MM.1S (cell line): ENCODE measurements around the gene SH3RF3.
A peak's percentile ranks its signal among the peaks of the same experiment; 100 is the strongest.

Experiments used
- DNase-seq: peaks from one replicate; pipeline ENCODE4 v3.0.0-alpha.2; 2015
- H2AFZ ChIP-seq: fragments of 300-600 bp; sonication (generic); 2 replicates; pipeline ENCODE4 v1.6.0; 2016; ENCODE audit warnings: antibody characterized with exemption, low read length
- H3F3A ChIP-seq: fragments of 300-600 bp; sonication (generic); 2 replicates; pipeline ENCODE4 v1.6.1; 2016; ENCODE audit warnings: mild to moderate bottlenecking, antibody characterized with exemption, low read length, moderate library complexity, mixed read lengths; ENCODE audit not compliant: insufficient read depth
- H3K27ac ChIP-seq: fragments of 300-600 bp; sonication (generic); 2 replicates; pipeline ENCODE4 v1.5.1; 2016; ENCODE audit warnings: mild to moderate bottlenecking, low read length
- H3K27me3 ChIP-seq: fragments of 300-600 bp; sonication (generic); replicated peaks from 2 replicates; pipeline ENCODE4 v1.6.0; 2016; ENCODE audit warnings: low read length; ENCODE audit not compliant: insufficient read depth
- H3K36me3 ChIP-seq: fragments of 300-600 bp; sonication (generic); replicated peaks from 2 replicates; pipeline ENCODE4 v1.6.1; 2016; ENCODE audit warnings: mild to moderate bottlenecking, low read length, mixed read lengths; ENCODE audit not compliant: insufficient read depth
- H3K4me1 ChIP-seq: fragments of 300-600 bp; sonication (generic); 2 replicates; pipeline ENCODE4 v1.6.1; 2016; ENCODE audit warnings: low read length, mixed read lengths
- H3K4me2 ChIP-seq: fragments of 300-600 bp; sonication (generic); 2 replicates; pipeline ENCODE4 v1.6.0; 2016; ENCODE audit warnings: low read depth, low read length
- H3K4me3 ChIP-seq: fragments of 300-600 bp; sonication (generic); 2 replicates; pipeline ENCODE4 v1.5.1; 2016; ENCODE audit warnings: low read length, mixed read lengths
- H3K79me2 ChIP-seq: fragments of 300-600 bp; sonication (generic); 2 replicates; pipeline ENCODE4 v1.6.1; 2016; ENCODE audit warnings: mixed run types, low read length, mixed read lengths
- H3K9ac ChIP-seq: fragments of 300-600 bp; sonication (generic); 2 replicates; pipeline ENCODE4 v1.6.1; 2016; ENCODE audit warnings: low read length, mixed read lengths
- H3K9me2 ChIP-seq: fragments of 300-600 bp; sonication (generic); replicated peaks from 2 replicates; pipeline ENCODE4 v1.6.1; 2016; ENCODE audit warnings: mild to moderate bottlenecking, low read length, mixed read lengths; ENCODE audit not compliant: insufficient read depth
- H3K9me3 ChIP-seq: fragments of 300-600 bp; sonication (generic); replicated peaks from 2 replicates; pipeline ENCODE4 v1.6.1; 2016; ENCODE audit warnings: mild to moderate bottlenecking, low read length, mixed read lengths; ENCODE audit not compliant: insufficient read depth
- H4K20me1 ChIP-seq: fragments of 300-600 bp; sonication (generic); 2 replicates; pipeline ENCODE4 v1.6.1; 2016; ENCODE audit warnings: mild to moderate bottlenecking, low read length, moderate library complexity, mixed read lengths; ENCODE audit not compliant: insufficient read depth
- CTCF ChIP-seq: fragments of 300-600 bp; sonication (generic); IDR thresholded peaks from 2 replicates; pipeline ENCODE4 v1.5.1; 2016; ENCODE audit warnings: antibody characterized with exemption, low read length, mixed read lengths
- EZH2 ChIP-seq: fragments of 300-600 bp; sonication (generic); optimal IDR thresholded peaks from 2 replicates; pipeline ENCODE3; 2017; ENCODE audit warnings: low read depth, mild to moderate bottlenecking, antibody characterized with exemption, low read length, mixed read lengths
- EZH2phosphoT487 ChIP-seq: fragments of 300-600 bp; sonication (generic); IDR thresholded peaks from 2 replicates; pipeline ENCODE4 v1.6.1; 2018; ENCODE audit warnings: antibody characterized with exemption, low read length

The SH3RF3 gene

GRCh38 chr2:109254174-109254904 lies 125.3 kb downstream of the SH3RF3 start:
- Histone ChIP-seq H2AFZ (no peak overlapping the region), H3K27ac (peak overlapping the region; percentile 63; the same call in 1 of the 2 replicates), H3K36me3 (no peaks in the 10 kb centered on the region), H3K4me1 (peaks cover 44% of the 10 kb centered on the region), H3K27me3 (no peaks in the 10 kb centered on the region), H3K4me3 (peak overlapping the region; percentile 7; the same call in 1 of the 2 replicates), H3K9me2 (no peaks in the 10 kb centered on the region), H3K9ac (0 out of 2 replicates have a peak overlapping the region, but pooled peaks have one; percentile 2), H3K79me2 (peaks cover 75% of the 10 kb centered on the region), H3K4me2 (peak overlapping the region; percentile 70), H4K20me1 (no peaks in the 10 kb centered on the region), H3K9me3 (no peaks in the 10 kb centered on the region), H3F3A (peaks cover 23% of the 10 kb centered on the region)
- no peak for TF ChIP-seq EZH2phosphoT487
- no peak for TF ChIP-seq EZH2
- TF ChIP-seq CTCF: no peak
- peak; percentile 72 for DNase-seq

GRCh38 chr2:109255654-109256053 lies 126.6 kb downstream of the SH3RF3 start:
- H3K4me2 ChIP-seq: peak overlapping the region; percentile 70
- H4K20me1 ChIP-seq: no peaks in the 10 kb centered on the region

GRCh38 chr2:109256111-109256510 lies 127.1 kb downstream of the SH3RF3 start:
- Histone ChIP-seq H3K4me1 (peaks cover 51% of the 10 kb centered on the region), H4K20me1 (no peaks in the 10 kb centered on the region), H3K9me2 (no peaks in the 10 kb centered on the region), H3K27ac (peak overlapping the region; percentile 63), H3K9ac (peak overlapping the region; percentile 23; the same call in 1 of the 2 replicates), H2AFZ (no peak overlapping the region), H3K9me3 (no peaks in the 10 kb centered on the region), H3K4me3 (peak overlapping the region; percentile 7; the same call in 1 of the 2 replicates), H3K4me2 (peak overlapping the region; percentile 70), H3K27me3 (no peaks in the 10 kb centered on the region), H3F3A (peaks cover 23% of the 10 kb centered on the region), H3K79me2 (peaks cover 88% of the 10 kb centered on the region), H3K36me3 (no peaks in the 10 kb centered on the region)
- DNase-seq: no peak
- TF ChIP-seq EZH2phosphoT487: no peak
- no peak for TF ChIP-seq CTCF
- no peak for TF ChIP-seq EZH2

More at GRCh38 chr2:109255654-109256053, 126.6 kb downstream of the SH3RF3 start:
- H3K79me2 ChIP-seq: peaks cover 85% of the 10 kb centered on the region
- peak overlapping the region; percentile 63 for H3K27ac ChIP-seq
- peak overlapping the region; percentile 23; the same call in 1 of the 2 replicates for H3K9ac ChIP-seq
- no peaks in the 10 kb centered on the region for H3K9me2 ChIP-seq
- H3K4me3 ChIP-seq: peak overlapping the region; percentile 7; the same call in 1 of the 2 replicates
- no peak for TF ChIP-seq EZH2
- no peak for TF ChIP-seq EZH2phosphoT487
- TF ChIP-seq CTCF: no peak
- H3K36me3 ChIP-seq: no peaks in the 10 kb centered on the region
- H3K9me3 ChIP-seq: no peaks in the 10 kb centered on the region
- no peaks in the 10 kb centered on the region for H3K27me3 ChIP-seq
- DNase-seq: peak; percentile 70
- peaks cover 23% of the 10 kb centered on the region for H3F3A ChIP-seq
- H3K4me1 ChIP-seq: peaks cover 51% of the 10 kb centered on the region
- no peak overlapping the region for H2AFZ ChIP-seq
